Bronchial epithelial cell (primary cell): ENCODE data around the gene CD200. TPM values are rescaled to one million over a fixed set of nuclear protein-coding genes. Genes with fewer than 3 reads are reported as not detected.
A peak's percentile ranks its signal among the peaks of the same experiment; 100 is the strongest.

Experiments
- DNase-seq: peaks from one replicate; pipeline ENCODE4 v3.0.0-alpha.2; 2010; ENCODE audit warnings: low read depth
- FAIRE-seq: peaks from 2 replicates; lab custom pipeline; 2011; peaks lifted over from hg19 to GRCh38; lab: Jason Lieb, UNC
- H3K27me3 ChIP-seq: 2 replicates; pipeline ENCODE4 v1.5.1; 2011; ENCODE audit warnings: low read length; ENCODE audit not compliant: control insufficient read depth, insufficient read depth
- H3K36me3 ChIP-seq: 2 replicates; pipeline ENCODE4 v1.5.1; 2011; ENCODE audit warnings: low read length; ENCODE audit not compliant: control insufficient read depth, insufficient read depth
- H3K4me3 ChIP-seq: 2 replicates; pipeline ENCODE4 v1.5.1; 2011; ENCODE audit warnings: mild to moderate bottlenecking, low read depth, low read length, control low read depth
- CTCF ChIP-seq: IDR thresholded peaks from 2 replicates; pipeline ENCODE4 v1.5.1; 2011; ENCODE audit warnings: mild to moderate bottlenecking, moderate library complexity, low read length, control low read depth, inconsistent platforms; ENCODE audit not compliant: insufficient read depth, severe bottlenecking
- total RNA-seq: library from RNA; depleted of rRNA; stranded (reverse); fragments of >200 nt; gene quantifications from 2 replicates; pipeline ENCODE4 v1.2.1, GENCODE V29; 2014

The CD200 gene
- total RNA-seq, 1 donor from 2014 or later = 0.53 TPM

GRCh38 chr3:112320691-112321090 is 12.3 kb upstream of the CD200 start:
- FAIRE-seq (no peak), DNase-seq (no peak)
- Histone ChIP-seq H3K36me3 (no peaks in the 10 kb centered on the region), H3K27me3 (no peaks in the 10 kb centered on the region), H3K4me3 (no peak overlapping the region)
- TF ChIP-seq CTCF = no peak

GRCh38 chr3:112321867-112322652 is 10.9 kb upstream of the CD200 start:
- FAIRE-seq (no peak), DNase-seq (no peak)
- no peaks in the 10 kb centered on the region for H3K27me3 ChIP-seq
- no peak overlapping the region for H3K4me3 ChIP-seq
- TF ChIP-seq CTCF = no peak
- H3K36me3 ChIP-seq = no peaks in the 10 kb centered on the region

GRCh38 chr3:112327371-112327951 is 5.5 kb upstream of the CD200 start:
- Histone ChIP-seq H3K4me3 (no peak overlapping the region), H3K27me3 (peaks cover 2% of the 10 kb centered on the region), H3K36me3 (no peaks in the 10 kb centered on the region)
- DNase-seq (peak; percentile 65), FAIRE-seq (no peak)
- TF ChIP-seq CTCF = peak; percentile 48

GRCh38 chr3:112331851-112332250 is 1.1 kb upstream of the CD200 start:
- Histone ChIP-seq H3K36me3 (no peaks in the 10 kb centered on the region), H3K27me3 (peaks cover 11% of the 10 kb centered on the region), H3K4me3 (no peak overlapping the region)
- no peak for TF ChIP-seq CTCF
- DNase-seq = no peak
- no peak for FAIRE-seq

GRCh38 chr3:112333381-112334317 is 693 bp downstream of the CD200 start:
- DNase-seq = no peak
- no peaks in the 10 kb centered on the region for H3K36me3 ChIP-seq
- peak overlapping the region; percentile 16 for H3K4me3 ChIP-seq
- FAIRE-seq = no peak
- no peak for TF ChIP-seq CTCF
- peaks cover 11% of the 10 kb centered on the region for H3K27me3 ChIP-seq
